BE2C (cell line): Measurements from ENCODE around the gene COL23A1.

Source experiments
- DNase-seq: peaks from one replicate; pipeline ENCODE4 v3.0.0-alpha.2; 2020
- H3K27me3 ChIP-seq: fragments of 250-450 bp; sonication (Bioruptor Pico); 2 replicates; pipeline ENCODE4 v1.5.1; 2020; ENCODE audit warnings: mild to moderate bottlenecking
- H3K36me3 ChIP-seq: fragments of 250-450 bp; sonication (Bioruptor Pico); 2 replicates; pipeline ENCODE4 v1.5.1; 2020; ENCODE audit warnings: mild to moderate bottlenecking
- H3K4me1 ChIP-seq: fragments of 250-450 bp; sonication (Bioruptor Pico); 2 replicates; pipeline ENCODE4 v1.5.1; 2020
- H3K4me3 ChIP-seq: 2 replicates; pipeline ENCODE4 v1.5.1; 2011; ENCODE audit warnings: low read depth, low read length
- H3K9me3 ChIP-seq: fragments of 250-450 bp; sonication (Bioruptor Pico); 2 replicates; pipeline ENCODE4 v1.5.1; 2020
- CTCF ChIP-seq: IDR thresholded peaks from 2 replicates; pipeline ENCODE4 v1.5.1; 2012; ENCODE audit warnings: mild to moderate bottlenecking, low read depth, low read length

Gene COL23A1

GRCh38 chr5:178368716-178369300 is 221.4 kb downstream of the COL23A1 start:
- H3K4me1 ChIP-seq, result peaks cover 5% of the 10 kb centered on the region; the same call in 1 of the 2 replicates
- no peaks in the 10 kb centered on the region for H3K27me3 ChIP-seq
- no peaks in the 10 kb centered on the region for H3K9me3 ChIP-seq
- no peak overlapping the region for H3K4me3 ChIP-seq
- DNase-seq, result no peak
- H3K36me3 ChIP-seq, result no peaks in the 10 kb centered on the region
- TF ChIP-seq CTCF, result no peak

DNA sequence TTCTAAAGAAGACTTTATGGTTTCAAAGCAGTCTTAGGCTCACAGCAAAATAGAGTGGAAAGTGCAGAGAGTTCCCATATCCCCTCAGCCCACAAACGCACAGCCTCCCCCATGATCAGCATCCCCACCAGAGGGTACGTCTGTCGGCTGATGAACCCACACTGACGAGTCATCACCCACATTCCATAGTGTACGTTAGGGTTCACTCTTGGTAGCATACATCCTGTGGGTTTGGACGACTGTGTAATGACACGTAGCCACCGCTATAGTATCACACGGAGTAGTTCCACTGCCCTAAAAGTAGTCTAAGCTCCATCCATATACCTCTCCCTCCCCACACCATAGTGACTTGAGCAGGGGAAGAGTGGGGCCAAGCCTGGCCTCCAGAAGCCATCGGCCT is 221.9 kb downstream of the COL23A1 start:
- Histone ChIP-seq H3K4me1 (peaks cover 5% of the 10 kb centered on the region; the same call in 1 of the 2 replicates), H3K36me3 (no peaks in the 10 kb centered on the region), H3K27me3 (no peaks in the 10 kb centered on the region), H3K9me3 (no peaks in the 10 kb centered on the region), H3K4me3 (no peak overlapping the region)
- TF ChIP-seq CTCF, result no peak
- no peak for DNase-seq

DNA sequence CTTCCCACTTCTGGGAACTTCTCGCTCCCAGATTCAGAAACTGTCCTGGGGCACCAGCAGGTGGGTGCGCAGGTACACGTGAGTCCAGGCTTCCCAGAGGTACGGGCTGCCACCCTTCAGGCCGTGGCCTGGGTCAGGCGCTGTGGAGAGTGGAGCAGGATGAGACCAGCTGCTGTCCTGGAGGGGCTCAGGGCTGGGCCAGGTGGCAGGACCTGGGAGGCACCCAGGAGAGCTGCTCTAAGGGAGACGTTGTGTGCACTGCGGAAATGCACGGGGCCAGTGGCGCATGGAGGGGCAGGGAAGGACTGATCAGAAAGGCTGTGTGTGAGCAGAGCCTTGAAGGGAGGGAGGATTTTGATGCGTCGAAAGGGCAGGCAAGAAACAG is 222.5 kb downstream of the COL23A1 start:
- Histone ChIP-seq H3K36me3 (no peaks in the 10 kb centered on the region), H3K4me3 (no peak overlapping the region), H3K27me3 (no peaks in the 10 kb centered on the region), H3K9me3 (no peaks in the 10 kb centered on the region), H3K4me1 (peaks cover 5% of the 10 kb centered on the region; the same call in 1 of the 2 replicates)
- DNase-seq, result no peak
- no peak for TF ChIP-seq CTCF

GRCh38 chr5:178366998-178367735 is 223.0 kb downstream of the COL23A1 start:
- Histone ChIP-seq H3K4me1 (peaks cover 5% of the 10 kb centered on the region; the same call in 1 of the 2 replicates), H3K4me3 (no peak overlapping the region), H3K27me3 (no peaks in the 10 kb centered on the region), H3K9me3 (no peaks in the 10 kb centered on the region), H3K36me3 (no peaks in the 10 kb centered on the region)
- TF ChIP-seq CTCF, result no peak
- no peak for DNase-seq

- DNase-seq, result no peak
- Histone ChIP-seq H3K4me1 (peaks cover 5% of the 10 kb centered on the region; the same call in 1 of the 2 replicates), H3K9me3 (no peaks in the 10 kb centered on the region), H3K4me3 (no peak overlapping the region), H3K27me3 (no peaks in the 10 kb centered on the region), H3K36me3 (no peaks in the 10 kb centered on the region)
- no peak for TF ChIP-seq CTCF
These were observed 224.4 kb downstream of the COL23A1 start for GRCh38 chr5:178365501-178366440.
